ENCODE measurements around the gene PDE4D.

PDE4D gene

DNA sequence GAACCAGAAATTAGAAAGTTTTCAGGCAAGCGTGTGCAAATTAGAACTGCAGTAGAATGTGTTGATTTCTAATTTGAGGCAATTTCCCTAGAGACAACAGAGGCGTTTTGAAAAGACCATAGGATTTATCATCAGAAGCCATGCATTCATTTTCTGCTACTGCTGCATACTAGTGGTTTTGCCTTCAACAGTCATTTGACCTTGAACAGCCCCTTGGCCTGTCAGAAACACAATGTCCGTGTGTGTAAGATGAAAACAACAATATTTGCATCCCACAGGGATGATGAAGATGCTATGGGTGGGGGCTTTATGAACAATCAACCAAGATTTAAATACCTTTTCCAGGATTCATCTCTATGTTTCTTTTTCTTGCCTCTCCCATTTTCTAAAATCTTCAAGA, 73.7 kb downstream of the PDE4D start:
- Histone ChIP-seq H3K4me3 (ENCODE audit: low read depth, low read length) (no peak overlapping the region), H3K36me3 (ENCODE audit: control insufficient read depth, insufficient read depth, low read length) (no peaks in the 10 kb centered on the region), H3K4me1 (ENCODE audit: control insufficient read depth, insufficient read depth, low read length) (no peaks in the 10 kb centered on the region), H3K27me3 (ENCODE audit: control insufficient read depth, insufficient read depth, low read length) (no peaks in the 10 kb centered on the region), H3K9me3 (ENCODE audit: control insufficient read depth, insufficient read depth, low read length) (no peaks in the 10 kb centered on the region), H3K9ac (ENCODE audit: low read depth, low read length) (no peak overlapping the region)

DNA sequence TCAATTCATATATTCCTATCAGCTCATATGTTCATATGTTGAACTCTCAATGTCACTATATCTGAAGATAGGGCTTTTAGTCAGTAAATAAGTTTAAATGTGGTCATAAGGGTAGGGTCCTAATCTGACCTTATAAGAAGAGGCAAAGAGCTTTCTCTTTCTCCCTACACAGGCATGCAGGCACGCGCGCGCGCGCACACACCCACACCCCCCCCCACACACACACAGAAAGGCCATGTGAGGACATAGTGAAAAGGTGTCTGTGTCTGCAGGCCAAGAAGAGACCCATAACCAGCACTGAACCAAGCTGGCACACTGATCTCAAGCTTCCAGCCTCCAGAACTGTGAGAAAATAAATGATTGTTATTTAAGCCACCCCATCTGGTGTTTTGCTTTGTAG, 76.0 kb downstream of the PDE4D start:
- Histone ChIP-seq H3K9me3 (ENCODE audit: control insufficient read depth, insufficient read depth, low read length) (no peaks in the 10 kb centered on the region), H3K36me3 (ENCODE audit: control insufficient read depth, insufficient read depth, low read length) (no peaks in the 10 kb centered on the region), H3K4me1 (ENCODE audit: control insufficient read depth, insufficient read depth, low read length) (no peaks in the 10 kb centered on the region), H3K9ac (ENCODE audit: low read depth, low read length) (no peak overlapping the region), H3K27me3 (ENCODE audit: control insufficient read depth, insufficient read depth, low read length) (no peaks in the 10 kb centered on the region), H3K4me3 (ENCODE audit: low read depth, low read length) (no peak overlapping the region)

DNA sequence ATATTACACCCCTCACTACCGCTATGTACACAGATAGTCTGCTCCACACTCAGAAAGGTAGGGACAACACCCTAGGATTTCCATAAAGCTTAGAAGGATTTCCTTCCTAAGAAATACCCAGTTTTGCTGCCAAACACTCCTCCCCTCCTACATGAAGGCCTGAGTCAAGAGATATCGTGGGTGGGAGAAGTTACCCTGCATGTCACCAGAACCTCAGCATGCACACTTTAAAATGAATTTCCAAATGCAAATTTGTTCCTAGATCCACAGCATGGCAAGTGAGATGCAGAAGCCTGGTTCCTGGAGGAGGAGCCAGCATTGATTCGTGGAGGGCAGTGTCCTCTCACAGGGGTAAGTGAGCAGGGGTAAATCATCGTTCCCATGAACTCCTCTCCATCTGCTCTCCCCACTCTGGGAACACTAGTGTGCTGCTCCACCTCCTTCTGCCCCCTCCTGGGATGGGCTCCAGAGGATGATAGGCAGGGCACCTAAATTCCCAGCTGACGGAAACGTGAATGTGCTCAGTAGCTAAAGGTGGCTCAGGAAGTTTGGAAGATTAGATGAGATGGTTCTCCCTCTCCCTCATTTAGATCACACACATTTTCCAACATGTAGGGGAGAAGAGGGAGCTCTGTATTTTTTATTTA, 76.7 kb downstream of the PDE4D start:
- Histone ChIP-seq H3K27me3 (ENCODE audit: control insufficient read depth, insufficient read depth, low read length) (no peaks in the 10 kb centered on the region), H3K4me1 (ENCODE audit: control insufficient read depth, insufficient read depth, low read length) (no peaks in the 10 kb centered on the region), H3K4me3 (ENCODE audit: low read depth, low read length) (no peak overlapping the region), H3K9ac (ENCODE audit: low read depth, low read length) (no peak overlapping the region), H3K36me3 (ENCODE audit: control insufficient read depth, insufficient read depth, low read length) (no peaks in the 10 kb centered on the region), H3K9me3 (ENCODE audit: control insufficient read depth, insufficient read depth, low read length) (no peaks in the 10 kb centered on the region)

DNA sequence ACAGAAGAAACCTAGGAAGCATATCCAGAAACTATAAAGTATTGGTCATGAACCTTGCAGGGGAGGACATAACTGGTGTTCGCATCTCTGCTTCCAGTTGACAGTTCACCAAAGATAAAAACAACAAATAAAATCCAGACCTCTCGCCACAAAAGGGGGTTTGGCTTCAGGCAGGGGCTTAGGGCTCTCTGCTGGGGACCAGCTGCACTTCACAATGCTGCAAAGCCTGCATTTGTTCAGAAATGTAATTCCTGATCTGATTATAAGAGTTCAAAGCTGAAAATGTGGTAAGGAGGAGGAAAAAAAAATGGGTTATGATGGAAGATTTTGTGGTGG, 79.0 kb downstream of the PDE4D start:
- no peak overlapping the region for H3K4me3 ChIP-seq (ENCODE audit: low read depth, low read length)
- H3K36me3 ChIP-seq (ENCODE audit: control insufficient read depth, insufficient read depth, low read length), result no peaks in the 10 kb centered on the region
- H3K4me1 ChIP-seq (ENCODE audit: control insufficient read depth, insufficient read depth, low read length), result no peaks in the 10 kb centered on the region
- no peak overlapping the region for H3K9ac ChIP-seq (ENCODE audit: low read depth, low read length)
- no peaks in the 10 kb centered on the region for H3K27me3 ChIP-seq (ENCODE audit: control insufficient read depth, insufficient read depth, low read length)
- H3K9me3 ChIP-seq (ENCODE audit: control insufficient read depth, insufficient read depth, low read length), result no peaks in the 10 kb centered on the region

DNA sequence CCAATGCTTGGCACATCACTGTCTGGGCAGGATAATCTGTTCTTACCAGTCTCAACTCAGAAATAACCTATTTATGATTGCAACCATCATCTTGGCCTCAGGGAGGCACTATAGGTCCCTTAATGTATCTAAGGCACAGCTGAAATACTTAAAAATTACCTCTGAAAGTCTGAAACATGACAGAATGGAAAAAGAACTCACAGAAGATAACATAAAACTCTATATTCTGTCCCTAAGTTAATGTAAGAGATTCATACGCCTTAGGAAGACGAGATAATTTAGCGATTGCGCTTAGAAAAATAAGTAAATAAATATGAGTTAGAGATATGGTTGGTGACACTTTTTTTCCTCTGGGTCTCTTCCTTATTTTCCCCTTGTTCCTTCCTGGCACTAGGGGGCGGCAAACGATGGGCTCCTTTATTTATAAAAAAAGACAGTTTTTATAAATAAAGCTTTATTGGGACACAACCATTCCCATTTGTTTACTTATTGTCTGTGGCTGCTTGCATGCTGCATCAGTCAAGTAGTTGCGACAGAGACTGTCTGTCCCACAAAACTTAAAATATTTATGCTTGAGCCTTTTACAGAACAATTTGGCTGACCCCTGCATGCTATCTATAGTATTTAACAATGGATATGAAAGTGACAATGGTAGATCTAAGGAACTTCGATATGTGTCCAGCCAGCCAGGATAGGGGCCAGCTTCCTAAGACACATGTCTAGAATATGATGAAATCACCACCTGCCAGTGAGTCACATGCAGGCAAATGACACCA, 79.6 kb downstream of the PDE4D start:
- H3K4me3 ChIP-seq (ENCODE audit: low read depth, low read length), result peak overlapping the region; percentile 40
- no peaks in the 10 kb centered on the region for H3K4me1 ChIP-seq (ENCODE audit: control insufficient read depth, insufficient read depth, low read length)
- H3K9ac ChIP-seq (ENCODE audit: low read depth, low read length), result no peak overlapping the region

DNA sequence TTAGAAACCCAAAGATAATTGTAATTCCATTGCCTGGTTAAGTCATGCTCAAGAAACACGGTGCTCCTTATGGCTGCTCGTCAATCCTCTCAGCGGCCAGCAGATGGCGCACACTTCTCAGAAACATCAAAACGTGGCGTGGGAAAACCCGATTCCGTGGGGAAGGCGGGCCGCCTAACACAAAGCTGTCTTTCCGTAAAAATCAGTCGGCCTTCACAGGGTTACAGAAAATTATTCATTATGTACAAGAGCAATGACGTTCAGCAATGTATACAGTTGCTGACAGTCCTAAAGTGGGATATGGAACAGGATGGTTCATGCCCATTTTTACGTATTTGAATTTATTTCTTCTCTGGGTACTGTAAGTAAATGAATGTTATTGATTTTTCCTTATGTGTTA, 83.5 kb downstream of the PDE4D start:
- H3K27me3 ChIP-seq (ENCODE audit: control insufficient read depth, insufficient read depth, low read length), result no peaks in the 10 kb centered on the region
- H3K9me3 ChIP-seq (ENCODE audit: control insufficient read depth, insufficient read depth, low read length), result no peaks in the 10 kb centered on the region
- no peak overlapping the region for H3K9ac ChIP-seq (ENCODE audit: low read depth, low read length)
- no peaks in the 10 kb centered on the region for H3K4me1 ChIP-seq (ENCODE audit: control insufficient read depth, insufficient read depth, low read length)
- H3K36me3 ChIP-seq (ENCODE audit: control insufficient read depth, insufficient read depth, low read length), result no peaks in the 10 kb centered on the region
- peak overlapping the region; percentile 41 for H3K4me3 ChIP-seq (ENCODE audit: low read depth, low read length)

More for the DNA sequence above, 79.6 kb downstream of the PDE4D start:
- H3K27me3 ChIP-seq (ENCODE audit: control insufficient read depth, insufficient read depth, low read length), result no peaks in the 10 kb centered on the region
- no peaks in the 10 kb centered on the region for H3K36me3 ChIP-seq (ENCODE audit: control insufficient read depth, insufficient read depth, low read length)
- no peaks in the 10 kb centered on the region for H3K9me3 ChIP-seq (ENCODE audit: control insufficient read depth, insufficient read depth, low read length)

DNA sequence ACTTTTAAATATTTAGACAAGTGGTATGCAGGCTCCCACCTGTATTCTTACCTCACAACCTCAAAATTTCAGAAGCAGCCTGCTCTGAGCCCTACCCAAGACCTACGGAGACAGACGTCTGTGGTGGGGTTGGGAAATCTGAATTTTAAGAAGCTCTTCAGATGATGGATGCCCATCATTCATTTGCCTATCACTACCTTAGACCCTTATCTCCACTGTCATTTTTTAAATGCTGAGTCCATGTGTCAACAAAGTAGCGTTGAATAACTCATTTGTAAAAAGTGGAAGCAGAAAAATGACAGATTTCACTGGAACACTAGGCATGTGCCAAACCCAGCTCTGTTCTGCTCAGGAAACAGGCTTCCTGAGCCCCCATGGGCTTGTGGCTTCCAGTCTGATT, 85.7 kb downstream of the PDE4D start:
- H3K9ac ChIP-seq (ENCODE audit: low read depth, low read length), result no peak overlapping the region
- H3K9me3 ChIP-seq (ENCODE audit: control insufficient read depth, insufficient read depth, low read length), result no peaks in the 10 kb centered on the region
- H3K27me3 ChIP-seq (ENCODE audit: control insufficient read depth, insufficient read depth, low read length), result no peaks in the 10 kb centered on the region
- no peak overlapping the region for H3K4me3 ChIP-seq (ENCODE audit: low read depth, low read length)
- no peaks in the 10 kb centered on the region for H3K4me1 ChIP-seq (ENCODE audit: control insufficient read depth, insufficient read depth, low read length)
- no peaks in the 10 kb centered on the region for H3K36me3 ChIP-seq (ENCODE audit: control insufficient read depth, insufficient read depth, low read length)

DNA sequence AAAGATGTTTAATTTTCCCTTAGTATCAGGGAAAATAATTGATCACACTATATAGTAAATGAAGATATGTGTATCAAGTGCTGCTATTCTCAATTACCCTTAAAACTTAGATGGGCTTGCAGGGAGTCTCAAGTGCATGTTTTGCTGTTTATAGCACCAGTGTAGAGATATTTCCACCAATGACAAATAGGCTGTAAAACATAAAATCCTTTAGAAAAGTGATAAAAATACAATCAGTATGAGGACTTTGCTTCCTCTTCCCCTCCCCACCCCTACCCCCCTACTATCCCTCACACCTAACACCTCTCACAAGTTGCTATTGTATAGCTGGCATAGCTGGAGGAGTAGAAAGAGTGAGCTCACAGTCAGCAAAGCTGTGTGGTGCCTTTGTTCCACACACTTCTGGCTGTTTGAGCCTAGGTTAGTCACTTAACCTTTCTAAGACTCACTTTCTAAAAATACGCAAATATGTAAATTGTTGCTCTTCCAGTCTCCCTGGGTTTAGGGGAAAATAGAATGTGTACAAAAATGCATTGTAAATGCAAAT, 93.1 kb downstream of the PDE4D start:
- Histone ChIP-seq H3K9ac (ENCODE audit: low read depth, low read length) (no peak overlapping the region), H3K36me3 (ENCODE audit: control insufficient read depth, insufficient read depth, low read length) (no peaks in the 10 kb centered on the region), H3K4me1 (ENCODE audit: control insufficient read depth, insufficient read depth, low read length) (peaks cover 5% of the 10 kb centered on the region), H3K27me3 (ENCODE audit: control insufficient read depth, insufficient read depth, low read length) (no peaks in the 10 kb centered on the region), H3K4me3 (ENCODE audit: low read depth, low read length) (peak overlapping the region; percentile 21), H3K9me3 (ENCODE audit: control insufficient read depth, insufficient read depth, low read length) (no peaks in the 10 kb centered on the region)

DNA sequence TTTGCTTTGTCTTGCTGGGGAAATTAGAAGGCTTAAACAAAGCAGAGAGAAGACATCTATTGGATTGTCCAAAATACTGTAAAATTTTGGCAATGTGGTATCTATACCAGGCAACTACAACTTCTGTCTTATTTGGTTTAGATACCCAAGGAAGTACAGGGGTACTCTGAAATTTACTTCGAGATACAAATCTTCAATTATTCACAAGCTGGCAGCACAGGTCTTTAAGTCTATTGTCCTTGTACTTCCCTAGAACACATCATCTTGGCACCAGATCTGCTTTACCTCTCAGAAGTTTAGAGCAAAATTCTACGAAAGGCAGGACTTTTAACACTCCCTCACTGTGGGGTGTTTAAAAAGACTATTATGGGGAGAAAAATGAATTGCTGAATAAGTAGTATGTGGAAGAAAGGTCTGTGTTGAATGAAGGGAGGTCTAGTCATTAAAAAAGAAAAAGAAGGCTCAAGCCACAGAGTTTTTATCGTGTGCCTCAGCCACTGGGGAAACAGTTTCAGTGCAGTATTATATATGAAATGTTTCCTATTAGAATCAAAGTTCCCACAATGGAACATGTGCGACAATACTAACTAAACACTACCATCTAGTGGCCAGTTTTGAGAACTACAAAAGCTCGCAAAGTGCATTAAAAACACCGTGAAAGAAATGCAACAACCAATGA, 93.7 kb downstream of the PDE4D start:
- Histone ChIP-seq H3K4me3 (ENCODE audit: low read depth, low read length) (no peak overlapping the region), H3K36me3 (ENCODE audit: control insufficient read depth, insufficient read depth, low read length) (no peaks in the 10 kb centered on the region), H3K27me3 (ENCODE audit: control insufficient read depth, insufficient read depth, low read length) (no peaks in the 10 kb centered on the region), H3K4me1 (ENCODE audit: control insufficient read depth, insufficient read depth, low read length) (peaks cover 5% of the 10 kb centered on the region), H3K9me3 (ENCODE audit: control insufficient read depth, insufficient read depth, low read length) (no peaks in the 10 kb centered on the region), H3K9ac (ENCODE audit: low read depth, low read length) (no peak overlapping the region)

DNA sequence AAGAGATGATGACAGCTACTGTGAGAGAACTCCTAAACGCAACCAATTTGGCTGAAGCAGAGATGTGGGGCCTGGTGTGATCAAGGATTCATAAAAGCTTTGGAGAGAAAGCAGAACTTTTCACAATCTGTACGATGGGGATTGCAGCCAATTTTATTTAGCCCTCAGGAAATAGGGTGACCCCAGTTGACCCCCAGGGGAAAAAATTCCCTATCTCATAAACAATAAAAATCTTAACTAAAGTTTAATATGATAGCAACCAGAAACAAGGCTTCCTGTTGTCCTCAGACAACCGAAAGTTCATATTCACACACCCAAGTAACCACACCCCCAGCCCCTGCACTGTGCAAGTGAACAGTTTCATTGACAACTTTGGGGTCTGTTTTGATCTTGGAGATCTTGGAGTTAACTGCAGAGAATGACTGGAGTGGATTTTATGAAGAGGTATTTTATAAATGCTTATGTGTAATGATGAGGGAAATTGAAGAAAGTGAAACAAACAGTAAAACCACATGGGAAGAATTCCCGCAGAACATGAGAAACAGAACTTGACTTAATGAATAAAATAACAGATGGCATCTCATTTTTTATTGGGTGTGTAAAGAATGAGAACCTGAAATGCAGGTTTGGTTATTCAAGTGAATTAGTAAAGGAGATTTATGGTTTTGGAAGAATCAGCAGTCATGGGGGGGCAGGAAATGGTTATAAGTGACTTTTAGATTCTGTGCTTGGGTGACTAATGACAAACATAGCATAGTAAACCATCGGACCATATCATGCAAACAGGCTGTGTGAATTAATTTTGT, 94.5 kb downstream of the PDE4D start:
- no peaks in the 10 kb centered on the region for H3K27me3 ChIP-seq (ENCODE audit: control insufficient read depth, insufficient read depth, low read length)
- H3K4me1 ChIP-seq (ENCODE audit: control insufficient read depth, insufficient read depth, low read length), result peaks cover 5% of the 10 kb centered on the region
- H3K9ac ChIP-seq (ENCODE audit: low read depth, low read length), result no peak overlapping the region
- no peaks in the 10 kb centered on the region for H3K36me3 ChIP-seq (ENCODE audit: control insufficient read depth, insufficient read depth, low read length)
- H3K9me3 ChIP-seq (ENCODE audit: control insufficient read depth, insufficient read depth, low read length), result no peaks in the 10 kb centered on the region
- no peak overlapping the region for H3K4me3 ChIP-seq (ENCODE audit: low read depth, low read length)

DNA sequence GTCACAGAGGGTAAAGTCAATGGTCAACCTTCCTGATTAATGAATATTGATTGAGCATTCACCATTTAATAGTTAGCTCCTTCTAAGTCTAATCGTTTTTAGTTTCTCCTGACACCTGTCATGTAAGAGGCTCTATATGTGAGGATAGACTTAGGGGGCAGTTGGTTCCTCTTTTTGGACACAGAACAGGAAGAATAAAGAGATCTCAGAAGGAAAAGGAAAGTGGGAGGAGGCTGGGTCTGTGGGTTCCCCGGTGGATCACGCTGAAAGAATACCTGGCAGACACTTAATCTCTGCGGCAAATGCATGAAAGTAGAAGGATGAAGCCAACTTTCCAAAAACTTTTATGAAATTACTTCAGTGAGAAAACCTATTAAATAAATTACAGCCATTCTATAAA, 98.4 kb downstream of the PDE4D start:
- no peaks in the 10 kb centered on the region for H3K9me3 ChIP-seq (ENCODE audit: control insufficient read depth, insufficient read depth, low read length)
- peaks cover 5% of the 10 kb centered on the region for H3K4me1 ChIP-seq (ENCODE audit: control insufficient read depth, insufficient read depth, low read length)
- H3K27me3 ChIP-seq (ENCODE audit: control insufficient read depth, insufficient read depth, low read length), result no peaks in the 10 kb centered on the region
- no peaks in the 10 kb centered on the region for H3K36me3 ChIP-seq (ENCODE audit: control insufficient read depth, insufficient read depth, low read length)
- H3K9ac ChIP-seq (ENCODE audit: low read depth, low read length), result no peak overlapping the region
- H3K4me3 ChIP-seq (ENCODE audit: low read depth, low read length), result no peak overlapping the region
